HG03565 (cell line): ENCODE data around the gene LETM1.

Experiments
- ATAC-seq: cut with Tn5 transposase; IDR thresholded peaks from one replicate; pipeline ENCODE4 v1.9.1; 2021; ENCODE audit warnings: mild to moderate bottlenecking, moderate library complexity; ENCODE audit not compliant: unreplicated experiment

The LETM1 gene

DNA sequence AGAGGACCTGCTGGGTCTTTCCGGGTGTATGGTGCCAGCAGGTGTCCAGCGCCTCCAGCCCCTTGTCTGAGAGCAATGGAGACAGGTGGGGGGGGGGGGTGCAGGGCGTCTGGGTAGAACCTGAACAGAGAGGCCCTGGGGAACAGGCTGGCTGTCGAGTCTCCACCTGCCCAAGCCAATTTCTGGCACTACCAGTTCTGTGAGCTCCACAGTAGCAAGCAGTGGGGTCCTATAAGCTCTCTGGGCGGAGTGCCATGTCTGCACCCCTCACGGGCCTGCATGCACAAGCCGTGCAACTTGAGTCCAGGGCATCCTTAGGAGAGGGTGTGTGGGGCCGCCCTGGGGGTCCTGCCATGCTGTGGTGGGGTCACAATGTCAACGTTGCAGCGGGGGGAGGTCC lies 72.9 kb downstream of the LETM1 start:
- ATAC-seq: no peak

DNA sequence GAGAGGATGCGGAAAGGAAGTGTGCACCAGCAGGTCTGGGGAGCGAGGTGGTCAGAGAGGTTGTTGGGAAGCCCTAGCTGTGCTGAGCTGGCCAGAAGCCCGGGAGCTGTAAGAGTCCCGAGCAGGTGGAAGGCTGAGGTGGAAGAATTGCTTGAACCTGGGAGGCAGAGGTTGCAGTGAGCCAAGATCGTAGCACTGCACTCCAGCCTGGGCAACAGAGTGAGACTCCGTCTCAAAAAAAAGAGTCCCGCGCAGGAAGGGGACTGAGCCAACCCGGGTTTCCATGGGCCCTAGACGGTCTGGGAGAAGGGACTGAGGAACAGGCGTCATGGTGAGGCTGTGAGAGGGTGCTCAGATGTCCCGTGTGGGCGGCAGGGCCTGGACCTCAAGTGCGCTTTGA lies 75.5 kb downstream of the LETM1 start:
- no peak for ATAC-seq

DNA sequence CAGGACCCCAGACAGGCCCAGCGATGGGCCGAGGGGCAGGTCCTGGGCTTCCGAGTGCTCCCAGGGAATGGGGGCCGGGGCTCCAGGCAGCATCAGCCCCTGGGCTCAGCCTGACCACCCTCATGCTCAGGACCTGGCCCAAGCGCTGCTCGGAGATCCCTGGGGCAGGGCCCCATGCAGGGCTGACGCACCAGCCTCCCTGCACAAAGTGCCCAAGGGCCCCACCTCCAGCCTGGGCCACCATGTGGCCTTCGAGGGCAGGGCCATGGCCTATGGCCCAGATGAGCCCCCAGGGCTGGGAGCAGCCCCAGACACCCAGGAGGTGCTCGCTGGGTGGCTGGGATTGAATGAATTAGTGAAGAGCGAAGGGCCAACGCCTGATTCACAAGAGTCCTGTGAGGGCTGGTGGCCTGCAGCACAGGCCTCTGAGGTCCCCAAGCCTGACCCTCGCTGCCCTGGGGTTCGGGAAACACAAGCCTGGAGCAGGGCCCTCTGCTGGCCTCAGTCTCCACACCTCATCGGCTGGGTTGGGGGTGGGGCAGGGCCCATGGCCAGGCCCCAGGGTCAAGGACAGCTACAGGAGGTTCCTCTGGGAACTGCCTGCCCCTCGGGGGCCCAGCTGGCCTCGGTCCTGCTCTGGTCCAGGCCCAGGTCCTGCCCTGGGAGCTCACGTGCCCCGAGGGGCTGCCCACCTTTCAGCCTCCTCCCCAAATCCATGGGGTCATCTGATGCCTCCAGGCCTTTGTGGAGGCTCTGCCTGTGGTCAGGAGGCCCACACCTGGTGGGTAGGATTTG lies 76.2 kb downstream of the LETM1 start:
- ATAC-seq: no peak

DNA sequence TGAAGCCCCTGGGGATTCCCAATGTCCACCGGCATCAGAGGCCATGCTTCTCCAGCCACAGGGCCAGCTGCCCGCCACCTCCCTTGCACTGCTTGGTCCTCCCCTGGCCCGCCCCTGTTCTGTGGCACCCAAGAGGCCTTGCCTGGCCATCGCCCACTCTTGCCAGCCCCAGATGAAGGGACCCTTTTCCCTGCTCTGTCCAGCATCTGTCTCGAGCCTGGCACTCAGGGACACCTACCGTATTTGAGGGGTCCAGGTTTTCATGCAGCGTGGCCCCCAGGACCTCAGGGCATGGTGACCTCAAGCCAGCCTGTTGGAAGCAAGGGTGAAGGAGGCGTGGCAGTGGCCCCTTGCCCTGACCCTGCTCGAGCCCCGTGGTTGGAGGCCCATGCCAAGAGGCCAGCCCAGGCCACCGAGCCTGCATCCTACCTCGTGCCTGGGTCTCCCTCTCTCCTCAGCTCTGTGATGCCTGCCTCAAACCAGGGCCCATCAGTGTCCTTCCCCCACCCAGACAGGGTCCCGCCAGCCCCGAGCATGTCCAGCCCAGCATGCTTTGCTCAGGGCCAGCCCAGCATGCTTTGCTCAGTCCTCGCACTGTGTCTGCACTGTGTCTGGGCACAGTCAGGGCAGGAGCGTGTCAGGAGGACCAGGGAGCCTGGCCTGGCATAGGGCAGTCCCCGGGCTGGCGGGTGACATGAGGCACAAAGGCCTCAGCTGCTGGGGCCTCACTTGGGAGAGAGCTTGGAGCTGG lies 77.1 kb downstream of the LETM1 start:
- no peak for ATAC-seq

DNA sequence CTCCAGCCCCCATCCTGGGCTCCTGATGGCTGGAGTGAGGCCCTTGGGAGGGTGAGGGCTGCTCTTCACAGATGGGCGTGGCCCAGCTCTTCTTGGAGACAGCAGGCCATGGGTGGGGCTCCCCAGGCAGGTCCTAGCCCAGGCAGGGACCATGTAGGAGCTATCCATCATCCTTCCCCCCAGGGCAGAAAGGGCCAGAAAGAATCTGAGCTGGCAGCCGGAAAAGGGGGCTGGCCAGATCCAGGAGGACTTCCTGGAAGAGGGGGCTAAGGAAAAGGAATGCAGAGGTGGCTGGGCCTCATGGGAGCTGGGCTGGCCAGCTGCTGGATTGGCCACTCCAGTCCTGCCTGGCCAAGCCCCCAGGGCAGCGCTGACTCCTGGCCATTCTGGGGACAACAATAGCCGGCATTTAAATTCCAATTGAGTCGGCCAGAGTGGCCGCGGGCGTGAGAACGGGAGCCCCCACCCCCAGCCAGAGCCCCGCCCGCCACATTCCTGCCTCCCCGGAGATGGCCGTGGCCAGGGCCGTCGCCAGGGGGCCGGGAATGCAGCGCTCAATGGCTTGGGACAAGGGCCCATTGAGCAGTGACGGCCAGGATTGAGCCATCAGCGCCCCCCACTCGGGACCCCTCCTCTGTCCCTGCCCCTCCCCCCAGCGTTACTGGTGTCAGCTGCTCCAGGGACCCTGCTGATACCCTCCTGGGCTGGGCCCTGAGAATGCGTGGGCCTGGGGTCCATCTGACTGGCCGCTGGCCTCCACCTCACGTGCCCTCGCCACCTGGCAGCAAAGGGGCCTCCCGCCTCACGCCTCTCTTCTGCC lies 77.9 kb downstream of the LETM1 start:
- no peak for ATAC-seq

DNA sequence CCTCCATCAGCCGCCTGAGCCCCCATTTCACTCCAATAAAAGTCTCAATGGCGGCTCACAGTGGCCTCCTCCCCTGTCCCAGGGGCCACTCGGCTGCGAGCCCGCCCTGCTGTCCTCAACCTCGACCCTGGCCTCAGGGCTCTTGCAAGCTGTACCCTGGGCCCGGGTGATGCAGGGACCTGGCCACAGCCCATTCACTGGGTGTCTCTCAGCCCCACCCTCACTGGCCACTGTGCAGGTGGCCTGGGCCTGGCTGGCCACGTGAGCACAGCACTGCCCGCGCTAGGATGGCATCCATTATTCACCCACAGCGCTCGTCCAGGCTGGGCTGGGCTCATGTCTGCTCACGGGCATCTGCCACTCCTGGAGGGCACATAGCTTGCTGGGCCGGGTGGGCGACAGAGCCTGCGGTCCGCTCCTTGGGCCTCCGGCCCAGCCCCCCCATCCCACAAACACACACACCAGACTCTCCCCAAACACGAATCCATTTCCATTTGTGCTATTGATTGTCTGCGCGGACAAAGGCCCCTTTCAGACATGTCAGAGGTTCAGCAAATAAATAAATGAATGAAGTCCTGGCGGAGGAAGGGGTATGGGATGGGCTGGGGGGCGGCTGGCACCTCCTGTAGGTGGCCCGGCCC lies 79.3 kb downstream of the LETM1 start:
- ATAC-seq: no peak

DNA sequence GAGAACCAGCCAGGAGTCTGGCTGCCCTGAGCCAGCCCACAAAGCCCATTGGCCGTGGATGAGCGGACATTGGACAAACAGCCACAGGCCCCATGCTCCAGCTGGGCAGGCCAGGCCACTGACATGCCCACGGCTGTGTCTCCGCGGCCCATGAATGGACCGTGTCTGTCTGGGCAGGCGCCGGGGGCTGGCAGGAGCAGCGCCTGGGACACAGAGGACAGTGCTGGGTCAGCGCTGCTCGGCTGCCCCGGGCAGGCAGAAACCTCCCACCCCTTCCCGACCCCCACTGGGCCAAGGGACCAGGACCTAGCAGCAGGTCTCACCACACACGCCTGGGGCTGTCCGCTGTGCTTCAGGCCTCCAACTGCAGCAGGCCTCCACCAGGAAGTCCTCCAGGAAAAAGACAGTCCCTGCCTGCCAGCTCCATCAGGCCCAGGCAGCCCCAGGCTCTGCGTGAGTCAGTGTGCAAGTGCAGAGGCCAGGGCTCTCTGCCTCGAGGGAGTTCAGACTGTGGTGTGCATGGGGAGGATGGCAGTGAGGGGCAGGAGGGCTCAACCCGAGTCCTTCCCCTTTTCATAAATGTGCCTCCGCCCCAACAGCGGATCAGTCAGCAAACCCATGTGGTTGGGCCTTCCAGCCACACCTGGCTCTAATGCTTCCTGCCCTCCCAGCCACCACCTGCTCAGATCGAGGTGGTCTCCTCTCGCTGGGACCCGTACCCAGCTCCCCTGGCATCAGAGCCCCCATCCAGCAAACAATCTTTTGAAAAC lies 80.0 kb downstream of the LETM1 start:
- no peak for ATAC-seq

DNA sequence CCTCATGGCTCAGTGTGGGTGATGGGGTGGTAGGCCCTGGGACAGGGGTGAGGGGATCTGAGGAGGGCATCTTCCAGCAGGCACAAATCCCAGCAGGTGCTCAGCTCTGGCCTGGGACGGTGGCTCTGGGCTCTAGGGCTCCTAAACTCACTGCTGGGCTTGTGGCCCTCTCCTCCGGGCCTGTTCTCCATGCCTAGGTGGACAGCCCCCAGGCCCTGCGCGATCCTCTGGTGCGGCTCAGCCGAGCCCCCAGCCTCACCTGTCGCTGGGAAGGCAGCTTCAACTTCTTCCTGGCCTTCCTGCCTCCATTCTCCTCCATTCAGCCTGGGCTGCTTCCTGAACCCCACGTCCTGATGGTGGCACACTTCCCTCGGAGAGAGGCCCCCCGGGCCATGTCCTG lies 82.2 kb downstream of the LETM1 start:
- ATAC-seq: no peak

DNA sequence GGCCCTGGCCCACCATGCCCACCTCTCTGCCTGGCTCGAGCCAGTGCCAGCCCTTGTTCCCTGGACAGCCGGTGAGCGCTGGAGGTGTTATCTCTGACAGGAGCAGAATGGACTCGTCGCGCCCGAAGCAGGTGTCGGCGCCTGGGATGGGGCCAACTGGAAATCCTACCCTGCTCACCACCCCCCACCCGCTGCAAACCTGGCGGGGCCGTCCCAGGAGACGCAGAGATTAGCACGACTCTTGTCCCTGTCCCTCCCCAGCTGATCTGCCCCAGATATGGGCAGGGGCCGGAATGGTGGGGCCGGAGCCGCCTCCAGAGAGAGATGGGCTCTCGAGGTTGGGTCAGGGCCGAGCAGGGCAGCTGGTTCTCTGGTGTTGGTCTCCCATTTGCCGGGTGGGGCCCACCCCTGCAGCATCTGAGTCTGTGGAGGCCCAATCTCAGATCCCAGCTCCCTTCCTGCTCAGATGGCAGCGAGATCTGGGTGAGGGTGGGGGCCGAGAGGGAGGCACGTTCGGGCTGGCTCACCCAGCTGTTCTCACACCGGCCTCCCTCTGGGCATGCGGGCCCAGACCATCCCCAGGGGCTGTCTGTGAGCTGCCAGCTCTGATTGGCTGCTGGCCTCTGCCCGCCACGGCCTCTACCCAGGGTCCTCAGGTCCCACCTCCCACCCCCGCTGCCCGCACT lies 83.0 kb downstream of the LETM1 start:
- ATAC-seq: no peak

DNA sequence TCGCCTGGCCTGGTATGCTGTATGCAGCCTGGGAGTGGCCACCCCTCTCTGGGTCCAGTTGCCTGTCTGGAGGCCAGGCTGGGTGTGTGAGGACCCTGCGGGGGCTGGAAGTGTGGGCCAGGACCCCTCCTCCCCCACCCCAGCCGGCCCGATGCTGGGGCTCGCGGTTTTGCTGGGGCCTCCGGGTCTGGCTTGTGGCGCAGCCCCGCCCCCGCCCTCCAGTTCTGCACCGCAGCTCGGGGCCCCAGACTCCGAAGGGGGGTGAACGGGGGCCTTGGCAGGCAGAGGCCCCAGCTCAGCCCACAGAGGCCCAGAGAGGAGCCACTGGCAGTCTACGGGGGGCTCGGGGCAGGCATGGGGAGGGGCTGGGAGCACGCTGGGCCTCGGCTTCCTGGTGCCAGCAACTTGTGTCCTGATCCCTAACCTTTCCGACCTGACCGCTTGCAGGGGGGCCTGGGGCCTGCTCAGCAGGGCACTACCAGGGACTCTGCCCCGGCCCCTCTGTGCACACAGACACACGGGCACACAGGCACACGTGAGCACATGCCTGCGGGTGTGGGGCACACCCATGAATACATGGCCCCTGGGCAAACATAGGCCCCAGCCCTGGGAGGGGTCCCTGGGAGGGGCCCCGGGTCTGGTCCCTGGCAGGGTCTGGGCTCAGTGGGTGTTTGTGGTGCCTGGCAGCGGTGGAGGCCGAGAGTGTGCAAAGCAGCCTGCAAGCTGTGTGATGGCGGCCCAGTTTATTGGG lies 84.2 kb downstream of the LETM1 start:
- ATAC-seq: no peak

DNA sequence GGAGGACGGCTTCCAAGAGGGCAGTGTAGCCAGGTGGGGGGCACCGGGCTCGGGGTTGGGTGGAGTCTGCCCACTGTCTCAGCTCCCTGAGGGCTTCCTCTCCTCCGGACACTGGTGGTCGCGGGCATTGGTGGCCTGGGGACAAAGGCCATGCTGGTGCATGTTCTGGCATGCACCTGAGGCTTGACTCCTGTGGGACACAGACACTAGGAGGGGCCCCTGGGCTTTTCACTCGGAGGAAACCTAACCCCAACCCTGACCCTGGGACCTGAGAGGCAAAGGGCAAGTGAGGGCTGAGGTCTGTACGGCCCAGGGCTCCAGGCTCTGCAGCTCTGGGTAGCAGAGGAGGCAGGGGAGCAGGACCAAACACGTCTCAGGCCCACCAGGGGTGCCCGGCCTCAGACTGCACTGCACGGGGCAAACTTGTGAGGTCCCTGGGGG lies 85.1 kb downstream of the LETM1 start:
- no peak for ATAC-seq

DNA sequence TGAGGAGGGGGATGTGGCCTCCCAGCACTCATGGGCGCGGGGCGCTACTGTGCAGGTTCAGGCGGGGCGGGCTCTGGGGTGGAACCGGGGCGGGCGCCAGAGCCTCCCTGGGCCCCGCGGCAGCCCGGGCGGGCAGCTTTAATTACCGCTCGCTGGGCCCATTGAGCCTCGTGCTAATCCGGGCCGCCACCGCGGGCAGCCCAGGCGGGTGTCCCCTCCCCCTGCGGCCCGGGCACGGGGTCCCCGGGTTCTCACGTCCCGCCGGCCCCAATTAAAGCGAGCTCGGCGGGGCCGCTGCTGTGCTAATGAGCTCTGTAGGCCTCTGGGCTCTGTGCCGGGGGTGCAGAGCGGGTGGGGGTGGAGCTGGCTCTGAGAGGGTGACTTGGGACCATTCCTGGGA lies 85.7 kb downstream of the LETM1 start:
- no peak for ATAC-seq

DNA sequence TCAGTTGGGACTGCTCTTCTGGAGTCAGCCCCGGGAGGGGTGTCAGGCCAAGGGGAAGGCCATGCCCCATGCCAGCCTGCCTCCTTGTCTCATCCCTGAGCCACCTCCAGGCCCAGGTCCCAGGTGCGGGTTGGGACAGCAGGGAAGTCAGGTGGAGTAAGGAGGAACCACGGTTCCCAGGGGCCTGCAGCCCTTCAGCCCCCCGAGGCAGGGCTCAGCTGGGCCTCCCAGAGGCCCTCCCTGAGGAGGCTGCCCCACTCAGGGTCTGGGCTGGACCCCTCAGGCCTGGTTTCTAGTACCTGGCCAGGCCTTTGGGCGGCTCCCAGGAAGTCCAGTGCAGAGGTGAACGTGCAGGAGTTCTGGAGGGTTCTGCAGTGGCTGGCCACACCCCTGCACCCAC lies 86.3 kb downstream of the LETM1 start:
- ATAC-seq: no peak

DNA sequence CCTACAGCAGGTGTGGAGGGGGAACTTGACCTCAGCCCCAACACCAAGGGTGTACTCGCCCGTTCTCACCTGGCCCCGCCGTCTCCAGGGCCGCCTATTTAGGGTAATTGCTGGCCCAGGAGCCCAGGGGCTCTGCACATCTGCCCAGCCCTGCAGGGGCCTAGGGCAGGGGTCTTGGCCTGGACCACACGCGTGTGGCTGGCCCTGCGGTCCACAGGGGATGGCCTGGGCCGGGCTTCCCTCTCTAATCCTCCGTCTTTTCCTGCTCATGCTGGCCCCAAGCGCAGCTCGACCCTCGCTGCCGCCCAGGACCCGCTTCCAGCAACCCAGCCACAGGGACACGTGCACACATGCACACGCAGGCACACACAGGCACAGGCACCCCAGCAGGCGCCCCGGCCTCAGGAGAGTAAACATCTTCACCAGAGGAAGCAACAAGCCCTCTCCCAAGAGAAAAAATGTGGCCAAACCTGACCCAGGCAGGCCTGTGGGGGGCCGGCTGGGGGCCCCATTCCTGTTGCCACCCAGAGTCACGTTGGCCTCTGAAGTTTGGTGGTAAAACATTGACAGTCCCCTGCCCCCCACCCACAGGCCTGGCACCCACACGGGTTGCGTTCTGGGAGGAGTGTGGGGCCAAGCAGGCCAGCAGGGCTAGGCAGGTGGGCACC lies 87.5 kb downstream of the LETM1 start:
- ATAC-seq: no peak

DNA sequence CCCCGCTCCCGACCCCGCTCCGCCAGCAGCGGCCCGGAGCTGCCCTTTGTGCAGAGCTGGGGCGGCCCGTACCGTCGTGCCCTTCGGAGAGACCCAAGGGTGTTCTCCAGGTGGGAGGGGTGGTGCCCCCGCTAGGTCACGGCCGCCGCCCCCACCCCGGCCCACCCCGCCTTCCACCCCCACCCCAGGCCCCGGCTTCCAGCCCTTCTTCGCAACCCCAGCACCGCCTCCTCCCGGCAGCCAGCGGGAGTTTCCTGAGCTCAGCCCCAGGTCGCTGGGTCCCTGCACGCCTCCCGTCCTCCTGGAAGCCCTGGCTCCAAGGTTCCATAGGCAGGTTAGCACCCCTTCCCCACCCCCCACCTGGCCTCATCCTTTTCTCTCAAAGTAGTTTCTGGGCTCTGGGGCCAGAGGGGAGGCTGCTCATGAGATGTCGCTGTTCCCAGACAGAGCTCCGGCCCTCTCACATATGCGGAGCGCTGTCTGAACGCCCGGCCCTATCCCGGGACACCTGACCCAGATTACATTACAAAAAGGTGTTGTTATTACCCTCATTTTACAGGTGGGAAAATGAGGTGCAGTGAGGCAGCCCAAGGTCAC lies 88.1 kb downstream of the LETM1 start:
- no peak for ATAC-seq

DNA sequence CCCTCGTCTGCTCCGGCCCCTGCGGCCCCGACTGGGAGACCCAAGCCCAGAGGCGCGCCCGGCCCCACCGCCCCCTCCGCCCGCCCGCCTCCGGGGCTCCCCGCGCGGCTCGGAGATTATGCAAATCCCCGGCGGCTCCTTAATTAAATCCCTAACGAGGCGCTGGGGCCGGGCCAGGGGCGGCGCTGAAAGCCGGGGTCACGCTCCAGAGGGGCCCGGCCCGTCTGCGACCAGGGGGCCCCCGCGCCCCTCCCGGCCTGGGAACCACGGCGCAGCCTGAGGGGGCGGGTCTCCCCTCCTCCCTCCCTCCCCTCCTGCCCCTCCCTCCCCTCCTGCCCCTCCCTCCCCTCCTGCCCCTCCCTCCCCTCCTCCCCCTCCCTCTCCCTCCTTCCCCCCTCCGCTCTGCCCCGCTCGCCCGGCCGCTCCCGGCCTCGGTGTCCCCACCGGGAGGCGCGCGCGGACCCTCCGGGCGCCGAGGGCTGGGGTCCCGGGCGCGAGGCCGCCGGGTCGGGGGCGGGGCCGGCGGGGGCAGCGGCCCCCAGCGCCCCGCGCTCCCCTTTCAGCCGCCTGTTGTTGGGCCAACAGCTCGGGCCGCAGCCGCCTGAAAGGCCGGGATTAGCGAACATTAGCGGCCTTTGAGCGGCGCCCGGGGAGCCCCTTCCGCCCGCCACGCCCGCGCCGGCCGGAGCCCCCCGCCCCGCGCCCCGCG lies 88.7 kb downstream of the LETM1 start:
- no peak for ATAC-seq
